ENCODE results near the gene PDE10A. TPM values are rescaled to one million over a fixed set of nuclear protein-coding genes. Genes with fewer than 3 reads are reported as not detected.

Gene PDE10A
- total and polyA plus RNA-seq, 2 of the 13 experiments (the other 11 are each of a cell fraction or from before 2014, with no cell fraction given), result not detected

DNA sequence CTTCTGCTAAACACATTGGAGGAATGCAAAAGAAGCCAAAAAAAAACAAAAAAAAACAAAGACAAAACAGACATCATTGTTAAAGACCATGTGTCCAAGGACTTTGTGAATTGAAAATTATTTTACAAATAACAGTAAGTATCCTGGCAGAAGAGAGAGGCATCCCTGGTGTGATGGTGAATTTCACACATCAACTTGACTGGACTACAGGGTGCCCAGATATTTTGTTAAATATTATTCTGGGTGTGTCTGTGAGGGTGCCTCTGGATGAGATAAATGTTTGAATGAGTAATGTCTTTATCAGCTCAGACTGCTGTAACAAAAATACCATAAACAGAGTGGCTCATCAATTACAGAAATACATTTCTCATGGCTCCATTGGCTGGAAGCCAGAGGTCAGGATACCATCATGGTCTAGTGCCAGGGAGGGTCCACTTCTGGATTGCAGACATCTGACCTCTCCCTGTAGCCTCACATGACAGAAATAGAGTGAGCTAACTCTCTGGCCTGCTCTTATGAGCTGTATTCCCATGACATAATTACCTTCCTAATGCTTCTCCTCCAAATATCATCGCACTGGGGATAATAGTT, 341.4 kb downstream of the PDE10A start (continued):
- TF ChIP-seq, protein P1, sequence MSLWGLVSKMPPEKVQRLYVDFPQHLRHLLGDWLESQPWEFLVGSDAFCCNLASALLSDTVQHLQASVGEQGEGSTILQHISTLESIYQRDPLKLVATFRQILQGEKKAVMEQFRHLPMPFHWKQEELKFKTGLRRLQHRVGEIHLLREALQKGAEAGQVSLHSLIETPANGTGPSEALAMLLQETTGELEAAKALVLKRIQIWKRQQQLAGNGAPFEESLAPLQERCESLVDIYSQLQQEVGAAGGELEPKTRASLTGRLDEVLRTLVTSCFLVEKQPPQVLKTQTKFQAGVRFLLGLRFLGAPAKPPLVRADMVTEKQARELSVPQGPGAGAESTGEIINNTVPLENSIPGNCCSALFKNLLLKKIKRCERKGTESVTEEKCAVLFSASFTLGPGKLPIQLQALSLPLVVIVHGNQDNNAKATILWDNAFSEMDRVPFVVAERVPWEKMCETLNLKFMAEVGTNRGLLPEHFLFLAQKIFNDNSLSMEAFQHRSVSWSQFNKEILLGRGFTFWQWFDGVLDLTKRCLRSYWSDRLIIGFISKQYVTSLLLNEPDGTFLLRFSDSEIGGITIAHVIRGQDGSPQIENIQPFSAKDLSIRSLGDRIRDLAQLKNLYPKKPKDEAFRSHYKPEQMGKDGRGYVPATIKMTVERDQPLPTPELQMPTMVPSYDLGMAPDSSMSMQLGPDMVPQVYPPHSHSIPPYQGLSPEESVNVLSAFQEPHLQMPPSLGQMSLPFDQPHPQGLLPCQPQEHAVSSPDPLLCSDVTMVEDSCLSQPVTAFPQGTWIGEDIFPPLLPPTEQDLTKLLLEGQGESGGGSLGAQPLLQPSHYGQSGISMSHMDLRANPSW (CRISPR knock-in tag; IDR thresholded peaks at IDR 0.05; ENCODE audit: borderline replicate concordance), result no peak

DNA sequence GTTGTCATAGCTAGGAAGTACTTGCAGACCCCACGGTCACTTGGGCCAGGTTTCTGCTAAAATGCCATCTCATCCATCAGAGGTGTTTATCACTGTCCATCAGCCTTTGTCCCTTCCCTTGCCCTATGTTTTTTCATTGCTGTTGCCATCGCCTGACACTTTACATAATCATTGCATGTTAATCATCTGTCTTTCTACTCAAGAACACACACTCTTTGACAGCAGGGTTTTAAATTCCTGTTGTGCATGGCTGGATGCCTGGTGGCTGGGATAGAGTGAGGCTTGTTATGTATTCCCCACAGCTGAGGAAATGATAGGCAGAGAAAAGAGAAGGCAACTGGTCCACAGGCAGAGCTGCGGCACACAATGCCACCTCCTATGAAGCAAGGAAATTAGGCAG, 341.9 kb downstream of the PDE10A start:
- TF ChIP-seq ZNF317 (CRISPR knock-in tag; IDR thresholded peaks at IDR 0.05) (peak; percentile 94), RBM39 (IDR thresholded peaks at IDR 0.05; ENCODE audit: low read depth, low read length, poor library complexity, severe bottlenecking) (no peak)
- WGBS (ENCODE audit: low lambda C conversion rate), result 2% methylated on average over 3 of the region's 3 CpGs
- no peaks in the 10 kb centered on the region for H3K27me3 ChIP-seq (ENCODE audit: control insufficient read depth in 1 of 2, insufficient read depth in 2 of 2, low read length in 2 of 2)
- no peaks in the 10 kb centered on the region for H3K36me3 ChIP-seq (replicated peaks in 1 of 2; ENCODE audit: control insufficient read depth in 1 of 2, insufficient read depth in 2 of 2, low read length in 2 of 2)
- no peak overlapping the region for H3K4me3 ChIP-seq (replicated peaks in 1 of 3; ENCODE audit: insufficient read depth in 1 of 3, low read depth in 2 of 3, low read length in 3 of 3)
- no peaks in the 10 kb centered on the region for H3K79me2 ChIP-seq (ENCODE audit: insufficient read depth, low read length)
- no peak overlapping the region for H3K4me2 ChIP-seq (ENCODE audit: low read depth, low read length)
- in situ Hi-C loops (cut with HindIII; ENCODE audit: extremely low pct_ligation_motif_present, low pct_unique_long_range_greater_than_20kb), result no loop called here
- CTCF ChIA-PET (ENCODE audit: low intra/inter-chr PET ratio, low total read pairs), result no interaction called here
- no peak overlapping the region for H2AFZ ChIP-seq (ENCODE audit: low read length)
- intact Hi-C loops (cut with micrococcal nuclease; ENCODE audit: unreplicated experiment), result no loop called here
- H3K9me3 ChIP-seq (ENCODE audit: low read length), result peaks cover 67% of the 10 kb centered on the region
- BruUV-seq (replicated peaks), result no TSS peak
- POLR2A ChIA-PET, result no interaction called here
- H3K9ac ChIP-seq (ENCODE audit: insufficient read depth, low read depth, low read length), result no peak overlapping the region
- H4K20me1 ChIP-seq (ENCODE audit: insufficient read depth, low read length), result no peaks in the 10 kb centered on the region
- DNase-seq (ENCODE audit: low spot score), result no peak
- ATAC-seq, result no peak
- FAIRE-seq, result no peak
- H3K27ac ChIP-seq (ENCODE audit: extremely low read length, insufficient read depth, low read length), result no peak overlapping the region
- H3K4me1 ChIP-seq (ENCODE audit: insufficient read depth, low read length), result no peaks in the 10 kb centered on the region

DNA sequence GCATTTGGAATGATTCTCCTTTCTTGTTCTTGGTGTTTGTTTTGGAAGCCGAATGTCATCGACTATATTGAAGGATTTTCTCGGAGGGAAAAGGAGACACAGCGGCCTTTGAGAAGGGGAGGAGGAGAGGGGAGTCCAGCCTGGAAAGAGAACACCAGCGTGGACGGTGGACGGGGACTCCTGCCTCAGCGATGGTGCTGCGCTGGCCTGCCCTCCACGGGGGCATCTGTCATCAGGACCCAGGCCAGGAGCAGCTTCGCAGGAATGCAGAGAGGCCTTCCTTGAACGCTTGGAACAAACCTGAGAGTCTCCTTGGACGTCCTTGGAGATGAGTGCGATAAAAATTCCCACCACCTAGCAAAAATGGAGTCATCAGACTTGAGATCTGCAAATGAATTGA, 345.3 kb downstream of the PDE10A start:
- no TSS peak for BruUV-seq (replicated peaks)
- Histone ChIP-seq H3K9me3 (ENCODE audit: low read length) (peaks cover 55% of the 10 kb centered on the region), H3K4me3 (replicated peaks in 1 of 3; ENCODE audit: insufficient read depth in 1 of 3, low read depth in 2 of 3, low read length in 3 of 3) (no peak overlapping the region), H2AFZ (ENCODE audit: low read length) (no peak overlapping the region), H3K9ac (ENCODE audit: insufficient read depth, low read depth, low read length) (no peak overlapping the region), H3K36me3 (replicated peaks in 1 of 2; ENCODE audit: control insufficient read depth in 1 of 2, insufficient read depth in 2 of 2, low read length in 2 of 2) (no peaks in the 10 kb centered on the region), H3K27me3 (ENCODE audit: control insufficient read depth in 1 of 2, insufficient read depth in 2 of 2, low read length in 2 of 2) (no peaks in the 10 kb centered on the region), H3K79me2 (ENCODE audit: insufficient read depth, low read length) (no peaks in the 10 kb centered on the region), H3K4me2 (ENCODE audit: low read depth, low read length) (no peak overlapping the region), H3K4me1 (ENCODE audit: insufficient read depth, low read length) (no peaks in the 10 kb centered on the region), H3K27ac (ENCODE audit: extremely low read length, insufficient read depth, low read length) (no peak overlapping the region), H4K20me1 (ENCODE audit: insufficient read depth, low read length) (no peaks in the 10 kb centered on the region)
- in situ Hi-C loops (cut with HindIII; ENCODE audit: extremely low pct_ligation_motif_present, low pct_unique_long_range_greater_than_20kb) (no loop called here), intact Hi-C loops (cut with micrococcal nuclease; ENCODE audit: unreplicated experiment) (no loop called here)
- DNase-seq (ENCODE audit: low spot score) (no peak), ATAC-seq (no peak), FAIRE-seq (no peak)
- POLR2A ChIA-PET, result no interaction called here
- no peak for TF ChIP-seq ELF4 (CRISPR knock-in tag; IDR thresholded peaks at IDR 0.05; ENCODE audit: borderline replicate concordance)
- no peak for TF ChIP-seq FOXK2 (IDR thresholded peaks at IDR 0.05)
- TF ChIP-seq, protein P2, sequence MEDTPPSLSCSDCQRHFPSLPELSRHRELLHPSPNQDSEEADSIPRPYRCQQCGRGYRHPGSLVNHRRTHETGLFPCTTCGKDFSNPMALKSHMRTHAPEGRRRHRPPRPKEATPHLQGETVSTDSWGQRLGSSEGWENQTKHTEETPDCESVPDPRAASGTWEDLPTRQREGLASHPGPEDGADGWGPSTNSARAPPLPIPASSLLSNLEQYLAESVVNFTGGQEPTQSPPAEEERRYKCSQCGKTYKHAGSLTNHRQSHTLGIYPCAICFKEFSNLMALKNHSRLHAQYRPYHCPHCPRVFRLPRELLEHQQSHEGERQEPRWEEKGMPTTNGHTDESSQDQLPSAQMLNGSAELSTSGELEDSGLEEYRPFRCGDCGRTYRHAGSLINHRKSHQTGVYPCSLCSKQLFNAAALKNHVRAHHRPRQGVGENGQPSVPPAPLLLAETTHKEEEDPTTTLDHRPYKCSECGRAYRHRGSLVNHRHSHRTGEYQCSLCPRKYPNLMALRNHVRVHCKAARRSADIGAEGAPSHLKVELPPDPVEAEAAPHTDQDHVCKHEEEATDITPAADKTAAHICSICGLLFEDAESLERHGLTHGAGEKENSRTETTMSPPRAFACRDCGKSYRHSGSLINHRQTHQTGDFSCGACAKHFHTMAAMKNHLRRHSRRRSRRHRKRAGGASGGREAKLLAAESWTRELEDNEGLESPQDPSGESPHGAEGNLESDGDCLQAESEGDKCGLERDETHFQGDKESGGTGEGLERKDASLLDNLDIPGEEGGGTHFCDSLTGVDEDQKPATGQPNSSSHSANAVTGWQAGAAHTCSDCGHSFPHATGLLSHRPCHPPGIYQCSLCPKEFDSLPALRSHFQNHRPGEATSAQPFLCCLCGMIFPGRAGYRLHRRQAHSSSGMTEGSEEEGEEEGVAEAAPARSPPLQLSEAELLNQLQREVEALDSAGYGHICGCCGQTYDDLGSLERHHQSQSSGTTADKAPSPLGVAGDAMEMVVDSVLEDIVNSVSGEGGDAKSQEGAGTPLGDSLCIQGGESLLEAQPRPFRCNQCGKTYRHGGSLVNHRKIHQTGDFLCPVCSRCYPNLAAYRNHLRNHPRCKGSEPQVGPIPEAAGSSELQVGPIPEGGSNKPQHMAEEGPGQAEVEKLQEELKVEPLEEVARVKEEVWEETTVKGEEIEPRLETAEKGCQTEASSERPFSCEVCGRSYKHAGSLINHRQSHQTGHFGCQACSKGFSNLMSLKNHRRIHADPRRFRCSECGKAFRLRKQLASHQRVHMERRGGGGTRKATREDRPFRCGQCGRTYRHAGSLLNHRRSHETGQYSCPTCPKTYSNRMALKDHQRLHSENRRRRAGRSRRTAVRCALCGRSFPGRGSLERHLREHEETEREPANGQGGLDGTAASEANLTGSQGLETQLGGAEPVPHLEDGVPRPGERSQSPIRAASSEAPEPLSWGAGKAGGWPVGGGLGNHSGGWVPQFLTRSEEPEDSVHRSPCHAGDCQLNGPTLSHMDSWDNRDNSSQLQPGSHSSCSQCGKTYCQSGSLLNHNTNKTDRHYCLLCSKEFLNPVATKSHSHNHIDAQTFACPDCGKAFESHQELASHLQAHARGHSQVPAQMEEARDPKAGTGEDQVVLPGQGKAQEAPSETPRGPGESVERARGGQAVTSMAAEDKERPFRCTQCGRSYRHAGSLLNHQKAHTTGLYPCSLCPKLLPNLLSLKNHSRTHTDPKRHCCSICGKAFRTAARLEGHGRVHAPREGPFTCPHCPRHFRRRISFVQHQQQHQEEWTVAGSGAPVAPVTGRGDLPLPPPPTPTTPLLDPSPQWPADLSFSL (CRISPR knock-in tag; IDR thresholded peaks at IDR 0.05), result no peak
- CTCF ChIA-PET (ENCODE audit: low intra/inter-chr PET ratio, low total read pairs), result no interaction called here
- 35% methylated on average over 8 of the region's 14 CpGs for WGBS (ENCODE audit: low lambda C conversion rate)

All from HepG2 (cell line).